Esophagus mucosa (tissue), 1 donor: ENCODE measurements around the gene B4GALT5. TPM values are rescaled to one million over a fixed set of nuclear protein-coding genes. Genes with fewer than 3 reads are reported as not detected.
"Not testable (repeated sequence)": the region's sequence is repeated elsewhere in the genome, so short reads cannot be mapped to it uniquely, and the experiment has no call there.

Experiments
- ATAC-seq: fragments of 200-7000 bp; cut with Tn5 transposase; one replicate; pipeline ENCODE4 v1.9.1; 2020
- total RNA-seq: library from RNA; stranded (reverse); gene quantifications from one replicate; pipeline ENCODE4 v1.2.4, GENCODE V29; 2023
- donor health status: DM: yes; HTN: yes; CAD: no.

B4GALT5 gene
- total RNA-seq, 1 donor from 2014 or later, result 31.3 TPM

DNA sequence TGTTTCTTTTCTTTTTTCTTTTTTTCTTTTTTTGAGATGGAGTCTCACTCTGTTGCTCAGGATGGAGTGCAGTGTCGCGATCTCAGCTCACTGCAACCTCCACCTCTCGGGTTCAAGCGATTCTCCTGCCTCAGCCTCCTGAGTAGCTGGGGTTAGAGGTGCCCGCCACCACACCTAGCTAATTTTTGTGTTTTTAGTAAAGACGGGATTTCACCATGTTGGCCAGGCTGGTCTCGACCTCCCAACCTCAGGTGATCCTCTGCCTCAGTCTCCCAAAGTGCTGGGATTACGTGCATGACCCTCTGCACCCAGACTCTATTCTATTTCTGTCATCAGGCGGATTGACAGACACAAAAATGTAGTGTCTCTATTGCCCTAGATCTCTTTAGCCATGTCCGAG is 88.7 kb downstream of the B4GALT5 start:
- ATAC-seq, result not testable (repeated sequence)

DNA sequence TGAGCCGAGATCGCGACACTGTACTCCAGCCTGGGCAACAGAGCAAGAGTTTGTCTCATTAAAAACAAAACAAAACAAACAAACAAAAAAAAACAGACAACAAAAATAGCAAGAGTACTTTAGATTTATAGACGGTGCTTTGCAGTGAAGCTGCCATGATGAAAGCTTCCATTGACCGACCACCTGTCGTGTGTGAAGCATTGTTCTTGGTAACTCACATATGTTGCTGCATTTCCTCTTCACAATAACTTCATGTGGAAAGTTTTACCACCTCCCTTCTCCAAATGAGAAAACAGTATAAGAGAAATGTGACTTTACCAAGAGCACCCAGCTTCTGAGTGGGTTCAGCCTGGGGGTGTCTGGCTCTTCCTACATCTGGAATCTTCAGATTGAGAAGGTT is 89.4 kb downstream of the B4GALT5 start:
- no peak for ATAC-seq

DNA sequence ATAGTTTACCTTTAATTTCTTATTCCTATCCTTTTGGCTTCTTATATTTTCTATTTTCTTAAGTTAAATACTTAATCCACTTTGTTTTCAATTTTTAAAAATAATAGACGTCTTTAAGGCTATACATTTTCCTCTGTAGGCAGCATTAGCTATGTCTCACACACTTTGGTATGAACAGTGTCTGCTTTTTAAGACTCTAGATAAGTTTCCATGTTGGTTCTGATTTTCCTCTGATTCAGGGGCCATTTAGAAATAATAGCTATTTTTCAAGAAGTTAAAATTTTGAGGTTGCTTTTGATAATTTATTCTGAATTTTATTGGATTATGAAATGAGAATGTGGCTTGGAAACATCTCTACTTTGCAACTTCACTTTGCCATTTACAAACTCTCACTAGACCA is 91.4 kb downstream of the B4GALT5 start:
- no peak for ATAC-seq

DNA sequence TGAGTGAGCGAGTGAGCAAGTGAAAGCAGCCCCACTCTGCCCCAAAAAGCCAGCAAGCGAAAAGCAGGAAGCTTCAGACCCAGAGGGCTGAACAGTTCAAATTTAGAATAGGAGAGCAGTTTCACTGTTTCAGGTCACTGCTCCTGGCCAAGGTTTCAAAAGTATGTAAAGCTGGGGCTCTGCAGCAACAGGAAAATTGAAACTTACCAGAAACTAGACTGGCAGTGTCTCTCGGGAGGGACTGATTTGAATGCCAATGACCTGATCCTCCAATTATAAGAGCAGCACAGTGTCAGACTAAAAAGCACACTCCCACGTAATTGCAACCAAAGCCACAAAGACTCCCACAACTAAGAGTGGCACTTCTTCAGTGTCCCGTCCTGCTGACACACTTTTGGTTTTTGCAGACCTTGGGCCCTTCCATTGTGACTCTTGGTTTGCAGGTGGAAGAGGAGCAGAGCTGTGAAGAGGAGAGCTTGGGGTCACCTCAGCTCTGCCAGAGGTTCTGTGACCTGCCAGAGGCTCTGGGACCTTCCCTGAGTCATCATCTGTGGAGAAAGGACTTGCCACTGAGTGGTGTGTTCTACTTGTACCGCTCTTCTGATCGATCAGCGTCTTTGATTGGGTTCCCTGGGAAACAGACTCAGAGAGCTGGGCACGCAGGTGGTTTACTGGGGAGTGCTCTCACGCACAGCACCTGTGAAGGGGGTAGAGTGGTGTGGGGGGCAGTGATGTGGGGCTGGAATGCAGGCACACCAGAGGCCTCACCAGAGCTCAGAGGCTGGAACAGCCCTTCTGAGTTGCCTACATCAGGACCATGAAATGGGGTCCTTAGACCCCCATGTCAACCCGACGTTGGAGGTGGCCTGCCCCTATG is 93.1 kb downstream of the B4GALT5 start:
- ATAC-seq, result no peak

DNA sequence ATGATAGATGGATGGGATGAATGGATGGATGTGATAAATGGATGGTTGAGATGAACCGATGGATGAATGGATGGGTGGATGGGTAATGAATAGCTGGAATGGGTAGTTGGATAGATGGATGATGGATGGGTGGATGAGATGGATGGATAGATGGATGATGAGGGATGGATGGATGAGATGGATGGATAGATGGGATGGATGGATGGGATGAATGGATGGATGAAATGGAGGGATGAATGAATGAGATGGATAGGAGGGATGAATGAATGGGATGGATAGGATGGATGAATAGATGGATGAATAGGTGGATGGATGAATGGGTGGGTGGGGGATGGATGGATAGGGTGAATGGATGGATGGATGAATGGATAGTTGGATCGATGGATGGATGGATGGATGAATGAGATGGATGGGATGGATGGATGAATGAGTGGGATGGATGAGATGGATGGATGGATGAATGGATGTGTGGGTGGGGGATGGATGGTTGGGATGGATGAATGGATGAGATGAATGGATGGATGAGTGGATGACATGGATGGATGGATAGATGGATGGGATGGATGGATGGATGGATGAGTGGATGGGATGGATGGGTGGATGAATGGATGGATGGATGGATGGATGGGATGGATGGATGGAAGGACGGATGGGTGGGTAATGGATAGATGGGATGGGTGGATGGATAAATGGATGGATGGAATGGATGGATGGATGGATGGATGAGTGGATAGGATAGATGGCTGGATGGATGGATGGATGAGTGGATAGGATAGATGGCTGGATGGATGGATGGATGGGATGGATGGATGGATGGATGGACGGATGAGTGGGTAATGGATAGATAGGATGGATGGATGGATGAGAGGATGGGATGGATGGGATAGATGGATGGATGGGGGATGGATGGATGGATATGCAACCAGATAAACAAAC is 94.3 kb downstream of the B4GALT5 start:
- no peak for ATAC-seq

DNA sequence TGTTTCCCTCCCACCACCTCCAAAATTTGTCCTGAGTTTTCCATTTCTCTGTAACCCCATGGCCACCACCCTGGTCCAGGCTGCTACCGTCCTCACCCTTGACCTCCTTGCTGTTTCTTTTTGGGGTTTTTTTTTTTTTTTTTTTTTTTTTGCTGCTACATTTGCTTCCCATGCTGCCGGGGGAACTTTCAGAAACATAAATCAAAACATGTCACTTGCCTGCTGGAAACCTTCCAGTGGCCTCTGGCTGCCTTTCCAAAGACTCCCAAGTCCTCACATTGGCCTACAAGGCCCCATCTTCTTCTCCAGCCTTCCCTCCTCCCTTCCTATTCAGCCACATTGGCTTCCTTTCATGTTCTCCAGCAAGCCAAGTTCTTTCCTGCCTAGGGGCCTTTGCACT is 95.4 kb downstream of the B4GALT5 start:
- no peak for ATAC-seq

DNA sequence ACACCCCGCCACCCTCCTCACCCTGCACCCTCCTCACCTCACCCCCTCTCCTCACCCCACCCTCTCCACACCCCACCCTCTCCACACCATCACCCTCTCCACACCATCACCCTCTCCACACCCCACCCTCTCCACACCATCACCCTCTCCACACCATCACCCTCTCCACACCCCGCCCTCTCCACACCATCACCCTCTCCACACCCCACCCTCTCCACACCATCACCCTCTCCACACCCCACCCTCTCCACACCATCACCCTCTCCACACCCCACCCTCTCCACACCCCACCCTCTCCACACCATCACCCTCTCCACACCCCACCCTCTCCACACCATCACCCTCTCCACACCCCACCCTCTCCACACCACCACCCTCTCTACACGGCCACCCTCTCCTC is 96.3 kb downstream of the B4GALT5 start:
- not testable (repeated sequence) for ATAC-seq

DNA sequence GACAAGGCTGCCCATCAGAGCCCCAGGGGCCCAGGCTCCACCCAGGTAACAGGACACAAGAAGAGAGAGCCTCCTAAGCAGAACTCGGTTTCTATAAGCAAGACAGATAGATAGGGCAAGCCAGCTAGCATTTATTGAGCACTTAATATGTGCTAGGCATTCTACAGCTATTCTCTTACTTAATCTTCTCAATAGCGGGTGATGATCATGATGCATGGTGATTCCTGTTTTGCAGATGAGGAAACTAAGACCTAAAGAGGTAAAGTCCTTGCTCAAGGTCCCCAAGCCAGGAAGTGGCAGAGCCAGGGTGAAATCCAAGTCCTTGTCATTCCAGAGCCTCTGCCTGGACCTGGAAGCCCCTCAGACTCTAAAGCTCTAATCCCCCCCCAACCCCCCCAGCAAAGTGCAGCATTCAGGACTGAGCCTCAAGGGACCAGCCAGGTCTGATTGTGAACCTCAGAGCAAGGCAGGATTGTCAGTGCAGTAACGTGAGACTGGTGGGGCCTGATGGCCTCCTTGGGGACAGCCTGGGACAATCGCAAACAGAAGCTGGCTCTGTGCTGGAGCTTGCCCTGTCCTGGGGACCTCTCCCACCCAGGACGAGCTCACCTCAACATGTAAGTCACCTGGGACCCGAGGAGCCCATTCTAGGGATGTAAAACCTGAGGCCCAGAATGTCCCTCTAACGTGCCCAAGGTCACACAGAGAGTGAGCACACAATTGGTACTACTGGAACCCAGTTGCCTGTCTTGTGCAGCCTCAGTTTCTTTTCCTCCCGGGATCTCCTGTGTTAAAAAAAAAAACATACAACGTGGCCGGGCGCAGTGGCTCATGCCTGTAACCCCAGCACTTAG is 97.3 kb downstream of the B4GALT5 start:
- no peak for ATAC-seq

DNA sequence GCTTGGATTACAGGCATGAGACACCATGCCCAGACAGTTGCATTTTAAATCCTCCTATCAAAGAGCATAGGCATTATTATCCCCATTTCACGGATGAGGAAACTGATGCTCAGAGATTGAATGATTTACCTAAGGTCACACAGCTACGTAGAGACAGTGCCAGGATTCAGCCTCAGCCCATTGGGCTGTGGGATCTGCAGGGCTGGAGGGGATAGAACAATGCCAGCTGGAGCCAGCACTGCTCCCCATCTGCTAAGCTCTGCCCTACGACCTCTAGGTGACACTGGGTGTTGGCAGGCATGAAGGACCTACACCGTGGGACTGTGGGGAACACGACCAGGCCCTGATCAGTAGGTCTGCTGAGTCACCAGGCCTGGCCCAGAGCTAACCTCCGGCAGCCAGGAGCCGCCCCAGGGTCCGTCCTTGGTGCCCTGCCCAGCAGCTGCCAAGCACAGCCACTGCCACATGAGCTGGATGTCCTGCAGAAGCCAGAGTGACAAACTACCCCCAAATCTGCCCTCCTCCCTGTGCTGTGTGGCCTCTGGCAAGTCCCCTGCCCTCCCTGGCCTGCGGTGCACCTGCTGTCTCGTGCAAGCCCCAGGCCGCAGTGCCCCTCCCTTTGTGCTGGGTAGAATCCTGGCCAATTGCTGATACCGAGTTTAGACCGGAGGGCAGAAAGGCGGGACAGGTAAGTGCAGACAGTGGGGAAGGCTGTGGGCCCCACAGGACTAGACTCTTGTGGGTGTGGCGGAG is 98.1 kb downstream of the B4GALT5 start:
- peak; percentile 84 for ATAC-seq

DNA sequence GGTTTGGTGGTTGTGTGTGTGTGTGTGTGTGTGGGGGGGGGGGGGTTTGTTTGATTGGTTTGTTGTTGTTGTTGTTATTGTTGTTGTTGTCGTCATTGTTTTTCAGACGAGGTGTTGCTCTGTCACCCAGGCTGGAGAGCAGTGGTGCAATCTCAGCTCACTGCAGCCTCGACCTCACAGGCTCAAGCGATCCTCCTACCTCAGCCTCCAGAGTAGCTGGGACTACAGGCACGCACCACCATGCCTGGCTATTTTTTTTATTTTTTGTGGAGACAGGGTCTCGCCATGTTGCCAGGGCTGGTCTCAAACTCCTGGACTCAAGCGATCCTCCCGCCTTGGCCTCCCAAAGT is 98.7 kb downstream of the B4GALT5 start:
- ATAC-seq, result not testable (repeated sequence)

DNA sequence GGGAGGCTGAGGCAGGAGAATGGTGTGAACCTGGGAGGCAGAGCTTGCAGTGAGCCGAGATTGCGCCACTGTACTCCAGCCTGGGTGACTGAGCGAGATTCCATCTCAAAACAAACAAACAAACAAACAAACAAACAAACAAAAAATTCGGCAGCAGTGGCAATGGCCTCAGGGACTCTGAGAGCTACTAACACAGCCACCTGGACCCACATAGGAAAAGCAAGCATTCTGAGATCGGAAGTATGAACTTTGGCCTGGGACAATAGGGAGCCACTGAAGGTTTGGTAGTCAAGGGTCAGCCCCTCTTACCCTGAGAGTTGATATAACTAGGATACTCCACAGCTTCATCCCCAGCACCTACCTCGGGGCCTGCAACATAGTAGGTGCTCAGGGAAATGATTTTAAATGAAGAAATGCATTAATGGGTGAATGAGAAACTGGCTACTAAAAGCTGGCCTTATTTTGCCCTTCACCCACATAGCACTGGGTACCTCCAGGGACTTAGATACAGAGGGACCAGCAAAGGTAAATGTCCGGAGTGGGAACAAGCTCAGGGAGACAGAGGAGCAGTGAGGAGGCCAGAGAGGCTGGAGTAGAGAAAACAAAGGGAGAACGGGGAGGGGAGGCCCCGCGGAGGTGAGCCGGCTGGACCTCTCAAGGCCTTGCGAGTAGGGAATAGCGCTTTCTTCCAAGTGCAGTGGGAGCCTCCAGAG is 99.2 kb downstream of the B4GALT5 start:
- ATAC-seq, result no peak

DNA sequence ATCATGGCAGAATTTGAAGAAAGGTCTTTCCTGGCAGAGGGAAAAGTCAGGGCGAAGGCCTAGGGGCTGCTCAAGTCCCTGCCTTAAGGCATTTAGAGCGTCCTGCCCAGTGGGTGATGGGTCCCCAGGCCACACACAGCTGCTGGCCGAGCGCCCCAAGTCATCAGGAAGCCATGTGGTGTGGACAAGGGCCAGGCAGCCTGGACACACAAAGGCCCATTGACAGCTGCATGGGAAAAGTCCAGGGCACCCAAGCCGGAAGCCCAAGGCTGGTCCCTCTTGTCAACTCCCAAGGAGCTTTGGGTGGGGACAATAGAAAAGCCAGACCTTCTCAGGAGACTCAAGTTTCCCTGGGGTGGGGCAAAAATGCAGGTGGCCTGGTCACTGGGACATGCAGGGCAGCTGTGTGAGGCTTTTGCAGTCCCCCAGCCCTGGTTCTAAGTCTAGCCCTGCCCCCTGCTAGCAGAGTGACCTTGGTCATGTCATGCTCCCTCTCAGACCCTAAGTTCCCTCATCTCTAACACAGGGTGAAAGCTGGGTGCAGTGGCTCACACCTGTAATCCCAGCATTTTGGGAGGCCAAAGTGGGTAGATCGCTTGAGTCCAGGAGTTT is 101.4 kb downstream of the B4GALT5 start:
- no peak for ATAC-seq

DNA sequence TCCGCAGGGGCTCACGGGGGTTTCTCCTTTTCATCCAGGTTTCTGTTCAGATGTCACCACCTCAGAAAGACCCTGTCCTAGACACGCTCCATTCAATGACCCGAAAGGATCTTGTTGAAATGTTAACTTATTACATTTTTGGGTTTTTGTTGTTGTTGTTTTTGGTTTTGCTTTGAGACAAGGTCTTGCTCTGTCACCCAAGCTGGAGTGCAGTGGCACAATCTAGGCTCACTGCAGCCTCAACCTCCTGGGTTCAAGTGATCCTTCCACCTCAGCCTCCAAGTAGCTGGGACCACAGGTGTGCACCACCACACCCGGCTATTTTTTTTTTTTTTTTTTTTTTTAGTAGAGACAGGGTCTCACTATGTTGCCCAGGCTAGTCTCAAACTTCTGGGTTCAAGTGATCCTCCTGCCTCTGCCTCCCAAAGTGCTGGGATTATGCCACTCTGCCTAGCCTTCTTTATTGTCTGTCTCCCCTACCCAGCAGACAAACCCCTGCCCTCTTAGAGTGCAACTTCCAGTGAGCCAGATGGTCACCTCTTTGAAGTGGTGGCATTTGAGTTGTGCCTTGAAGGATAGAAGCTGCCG is 102.0 kb downstream of the B4GALT5 start:
- not testable (repeated sequence) for ATAC-seq

DNA sequence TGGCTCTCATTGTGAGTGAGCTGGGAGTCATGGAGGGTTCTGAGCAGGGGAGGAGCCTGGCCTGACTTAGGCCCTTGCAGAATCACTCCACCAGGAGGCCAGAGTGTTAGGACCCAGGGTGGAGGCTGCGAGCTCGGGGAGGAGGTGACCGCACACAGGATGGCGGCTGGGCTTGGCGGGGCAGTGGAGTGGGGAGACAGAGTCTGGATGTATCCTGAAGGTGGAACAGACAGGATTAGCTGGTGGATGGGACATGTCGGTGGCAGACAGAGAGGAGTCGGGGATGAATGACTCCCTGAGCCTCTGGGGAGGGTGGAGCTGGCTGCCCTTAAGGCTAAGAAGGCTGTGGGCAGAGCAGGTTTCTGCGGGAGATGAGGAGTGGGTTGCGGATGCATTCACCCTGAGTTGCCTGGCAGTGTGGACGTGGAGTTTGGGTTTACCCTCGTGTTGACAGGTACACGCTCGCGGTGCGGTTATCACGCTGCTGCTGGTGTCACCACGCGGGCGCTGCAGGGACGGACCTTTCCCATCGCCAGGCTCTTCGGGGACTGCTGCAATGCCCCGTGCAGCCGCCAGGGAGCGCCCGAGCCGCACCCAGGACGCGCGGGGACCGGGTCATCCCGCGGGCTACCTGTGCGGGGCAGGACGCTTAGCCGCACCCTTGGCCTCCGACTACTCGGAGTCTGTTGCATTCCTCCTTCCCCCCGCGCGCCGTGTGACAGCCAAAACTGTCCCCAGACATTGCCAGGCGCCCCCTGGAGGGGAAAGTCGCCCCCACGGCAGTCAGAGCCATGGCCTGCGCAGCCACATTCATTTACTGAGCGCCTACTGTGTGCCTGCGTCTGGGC is 102.8 kb downstream of the B4GALT5 start:
- ATAC-seq, result peak; percentile 85

DNA sequence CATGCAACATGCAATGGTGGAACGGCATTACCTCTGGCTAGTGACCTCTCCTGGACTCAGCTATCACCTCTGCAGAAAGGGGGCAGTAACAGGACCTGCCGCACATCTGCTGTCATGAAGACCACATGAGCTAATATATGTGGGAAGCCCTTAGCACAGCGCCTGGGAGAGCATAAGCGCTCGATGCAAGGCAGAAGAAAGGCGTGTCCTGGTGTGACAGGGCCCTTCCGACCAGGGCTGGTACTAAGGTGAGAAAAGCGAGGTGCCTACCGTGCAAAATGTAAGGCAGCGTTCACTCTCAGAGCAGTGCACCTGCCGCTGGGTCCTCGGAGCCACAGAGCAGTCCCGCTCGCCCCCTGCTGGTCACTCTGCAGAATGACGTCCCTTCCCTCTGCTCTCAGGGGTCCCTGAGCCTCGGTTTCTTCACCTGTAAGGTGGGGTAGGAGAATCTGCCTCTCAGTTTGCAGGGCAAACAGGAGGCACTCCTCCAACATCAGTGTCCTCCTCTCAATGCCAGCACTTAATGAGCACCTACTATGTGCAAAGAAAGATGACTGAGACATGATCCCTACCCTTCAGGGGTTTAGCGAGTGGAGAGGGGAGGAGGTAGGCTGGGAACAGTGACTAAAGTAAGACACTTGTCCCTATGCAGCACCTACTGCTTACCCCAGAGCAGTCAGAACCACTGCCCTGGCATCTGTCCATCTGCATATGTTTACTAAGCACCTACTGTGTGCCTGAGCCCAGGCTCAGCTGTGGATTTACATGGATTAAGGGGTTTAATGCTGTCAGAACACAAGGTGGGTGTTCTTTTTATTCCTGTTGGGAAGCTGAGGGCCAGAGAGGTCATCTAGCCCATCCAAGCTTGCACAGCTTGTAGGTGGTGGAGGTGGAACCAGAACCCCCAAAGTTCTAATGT is 104.7 kb downstream of the B4GALT5 start:
- ATAC-seq, result peak; percentile 77

DNA sequence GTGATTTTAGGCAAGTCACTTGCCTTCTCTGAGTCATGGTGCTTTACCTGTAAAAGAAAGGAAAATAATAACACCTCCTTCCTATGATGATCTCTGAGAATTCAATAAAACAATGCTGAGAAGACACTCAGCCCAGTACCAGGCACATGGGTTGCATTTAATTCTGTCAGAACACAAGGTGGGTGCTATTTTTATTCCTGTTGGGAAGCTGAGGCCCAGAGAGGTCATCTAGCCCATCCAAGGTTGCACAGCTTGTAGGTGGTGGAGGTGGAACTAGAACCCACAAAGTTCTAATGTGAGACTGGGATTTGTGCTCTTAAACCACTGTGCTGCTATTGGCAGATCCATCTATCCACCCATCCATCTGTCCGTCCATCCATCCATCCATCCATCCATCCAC is 106.1 kb downstream of the B4GALT5 start:
- no peak for ATAC-seq

DNA sequence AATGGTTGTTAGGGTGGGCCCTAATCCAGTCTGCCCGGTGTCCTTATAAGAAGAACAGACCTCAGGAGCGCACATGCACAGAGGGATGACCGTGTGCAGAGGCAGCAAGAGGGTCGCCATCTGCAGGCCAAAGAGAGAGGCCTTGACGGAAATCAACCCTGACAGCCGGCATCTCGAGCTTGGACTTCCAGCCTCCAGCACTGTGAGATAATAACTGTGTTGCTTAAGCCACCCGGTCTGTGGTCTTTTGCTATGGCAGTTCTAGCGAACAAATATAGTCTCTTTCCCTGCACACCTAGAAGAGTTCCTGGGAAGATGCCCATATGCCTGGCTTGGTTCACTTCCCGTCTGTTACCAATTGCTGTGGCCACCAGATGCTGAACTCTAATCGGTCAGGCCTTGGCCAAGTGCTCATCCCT is 110.5 kb downstream of the B4GALT5 start:
- ATAC-seq, result no peak
